ENCODE data around the gene NPFF.
A peak's percentile ranks its signal among the peaks of the same experiment; 100 is the strongest.

DNA sequence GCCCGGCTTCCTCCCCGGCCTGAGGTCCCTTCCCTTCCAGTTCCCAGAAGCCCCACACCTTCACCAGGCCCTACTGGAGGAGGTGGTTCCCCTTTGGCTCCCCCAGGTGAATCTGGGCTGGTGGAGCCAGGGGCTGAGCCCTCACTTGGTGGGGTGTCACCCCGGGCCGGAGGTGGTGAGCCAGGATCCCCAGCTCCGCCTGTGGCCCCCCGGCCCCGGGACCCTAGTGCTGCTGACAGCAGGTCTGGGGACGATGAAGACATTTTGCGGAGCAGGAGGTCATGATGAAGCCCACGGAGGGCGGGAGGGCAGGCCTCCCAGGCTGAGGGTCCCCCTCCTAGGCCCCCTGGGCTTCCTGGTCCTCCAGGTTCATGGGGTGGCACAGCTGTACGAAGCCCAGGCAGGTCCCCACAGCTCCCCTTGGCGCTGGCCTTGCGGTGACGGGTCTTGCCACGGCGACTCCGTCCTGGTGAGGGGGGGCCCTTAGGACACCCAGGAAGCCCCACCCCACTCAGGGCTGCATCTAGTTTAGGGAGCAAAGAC lies 24.6 kb downstream of the NPFF start:
- TF ChIP-seq POLR2AphosphoS5 (IDR thresholded peaks at IDR 0.05) (peak in 1 of 3 donors; percentile 2), POLR2A (IDR thresholded peaks at IDR 0.05) (no peak)
- TF ChIP-seq, protein P1, sequence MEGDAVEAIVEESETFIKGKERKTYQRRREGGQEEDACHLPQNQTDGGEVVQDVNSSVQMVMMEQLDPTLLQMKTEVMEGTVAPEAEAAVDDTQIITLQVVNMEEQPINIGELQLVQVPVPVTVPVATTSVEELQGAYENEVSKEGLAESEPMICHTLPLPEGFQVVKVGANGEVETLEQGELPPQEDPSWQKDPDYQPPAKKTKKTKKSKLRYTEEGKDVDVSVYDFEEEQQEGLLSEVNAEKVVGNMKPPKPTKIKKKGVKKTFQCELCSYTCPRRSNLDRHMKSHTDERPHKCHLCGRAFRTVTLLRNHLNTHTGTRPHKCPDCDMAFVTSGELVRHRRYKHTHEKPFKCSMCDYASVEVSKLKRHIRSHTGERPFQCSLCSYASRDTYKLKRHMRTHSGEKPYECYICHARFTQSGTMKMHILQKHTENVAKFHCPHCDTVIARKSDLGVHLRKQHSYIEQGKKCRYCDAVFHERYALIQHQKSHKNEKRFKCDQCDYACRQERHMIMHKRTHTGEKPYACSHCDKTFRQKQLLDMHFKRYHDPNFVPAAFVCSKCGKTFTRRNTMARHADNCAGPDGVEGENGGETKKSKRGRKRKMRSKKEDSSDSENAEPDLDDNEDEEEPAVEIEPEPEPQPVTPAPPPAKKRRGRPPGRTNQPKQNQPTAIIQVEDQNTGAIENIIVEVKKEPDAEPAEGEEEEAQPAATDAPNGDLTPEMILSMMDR (IDR thresholded peaks at IDR 0.05) = no peak
